Upper lobe of right lung (tissue), 1 donor: ENCODE measurements around the gene AKT1. TPM values are rescaled to one million over a fixed set of nuclear protein-coding genes. Genes with fewer than 3 reads are reported as not detected.

ENCODE experiments used
- ATAC-seq: fragments of 200-7000 bp; cut with Tn5 transposase; one replicate; pipeline ENCODE4 v1.9.1; 2020; ENCODE audit warnings: mild to moderate bottlenecking, moderate library complexity
- DNase-seq: peaks from one replicate; pipeline ENCODE4 v3.0.0-alpha.2; 2020
- H3K27ac ChIP-seq: fragments of 200-600 bp; one replicate; pipeline ENCODE4 v1.8.0; 2022
- H3K27me3 ChIP-seq: fragments of 200-600 bp; one replicate; pipeline ENCODE4 v1.8.0; 2022; ENCODE audit warnings: mild to moderate bottlenecking
- H3K36me3 ChIP-seq: fragments of 200-600 bp; one replicate; pipeline ENCODE4 v1.8.0; 2022
- H3K4me1 ChIP-seq: fragments of 200-600 bp; one replicate; pipeline ENCODE4 v1.8.0; 2022
- H3K4me3 ChIP-seq: fragments of 200-600 bp; one replicate; pipeline ENCODE4 v1.8.0; 2022; ENCODE audit warnings: mild to moderate bottlenecking
- H3K9me3 ChIP-seq: fragments of 200-600 bp; one replicate; pipeline ENCODE4 v1.8.0; 2022
- intact Hi-C: fragments of 100-400 bp; cut with DNase I; formaldehyde crosslinking; loops from one replicate; pipeline ENCODE4 v1.11.0; 2022
- total RNA-seq: library from RNA; stranded (reverse); fragmentation: NEBNext Ultra II Directional; extraction: Animal tissue kit (Norgen Biotek cat#: 25700); gene quantifications from one replicate; pipeline ENCODE4 v1.2.1, GENCODE V29; 2021
- TF ChIP-seq, protein P1 (sequence below): fragments of 200-600 bp; IDR thresholded peaks from one replicate; pipeline ENCODE4 v1.8.0; 2022; ENCODE audit warnings: antibody characterized with exemption
- donor health status: DM: no; HTN: yes; CAD: no; lungs with severe emphysema.

The AKT1 gene
- total RNA-seq, 1 donor from 2014 or later: 174 TPM

DNA sequence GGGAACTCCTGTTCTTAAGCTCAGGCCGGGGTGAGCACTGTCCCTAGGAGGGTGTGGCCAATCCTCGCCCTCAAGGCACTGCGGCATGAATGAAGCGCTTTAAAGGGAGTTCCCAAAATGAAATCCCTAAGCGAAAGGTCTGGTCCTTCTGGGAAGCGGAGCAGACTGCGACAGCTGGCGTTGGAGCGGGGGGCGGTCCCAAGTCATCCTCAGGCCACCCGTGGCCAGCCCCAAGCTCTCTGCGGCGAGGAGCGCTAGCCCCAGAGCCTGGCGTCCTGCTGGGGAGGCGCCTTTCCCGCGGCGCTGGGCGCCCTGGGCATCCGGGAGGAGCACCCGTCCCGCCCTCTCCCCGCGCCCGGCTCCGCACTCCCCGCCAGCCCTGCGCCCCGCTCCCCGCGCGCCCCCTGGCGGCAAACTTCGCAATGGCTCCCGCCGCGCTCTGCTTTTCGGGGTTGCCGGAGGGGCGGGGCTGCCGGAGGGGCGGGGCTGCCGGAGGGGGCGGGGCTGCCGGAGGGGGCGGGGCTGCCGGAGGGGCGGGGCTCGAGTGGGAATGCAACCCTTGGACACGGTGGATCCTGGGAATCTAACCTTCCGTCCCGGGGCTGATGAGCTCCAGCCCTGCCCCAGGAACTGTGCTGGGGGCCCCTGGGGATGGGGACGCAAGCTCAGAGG is 30.8 kb upstream of the AKT1 start:
- ATAC-seq: peak; percentile 96
- H3K27ac ChIP-seq: no peak overlapping the region
- TF ChIP-seq, protein P1, sequence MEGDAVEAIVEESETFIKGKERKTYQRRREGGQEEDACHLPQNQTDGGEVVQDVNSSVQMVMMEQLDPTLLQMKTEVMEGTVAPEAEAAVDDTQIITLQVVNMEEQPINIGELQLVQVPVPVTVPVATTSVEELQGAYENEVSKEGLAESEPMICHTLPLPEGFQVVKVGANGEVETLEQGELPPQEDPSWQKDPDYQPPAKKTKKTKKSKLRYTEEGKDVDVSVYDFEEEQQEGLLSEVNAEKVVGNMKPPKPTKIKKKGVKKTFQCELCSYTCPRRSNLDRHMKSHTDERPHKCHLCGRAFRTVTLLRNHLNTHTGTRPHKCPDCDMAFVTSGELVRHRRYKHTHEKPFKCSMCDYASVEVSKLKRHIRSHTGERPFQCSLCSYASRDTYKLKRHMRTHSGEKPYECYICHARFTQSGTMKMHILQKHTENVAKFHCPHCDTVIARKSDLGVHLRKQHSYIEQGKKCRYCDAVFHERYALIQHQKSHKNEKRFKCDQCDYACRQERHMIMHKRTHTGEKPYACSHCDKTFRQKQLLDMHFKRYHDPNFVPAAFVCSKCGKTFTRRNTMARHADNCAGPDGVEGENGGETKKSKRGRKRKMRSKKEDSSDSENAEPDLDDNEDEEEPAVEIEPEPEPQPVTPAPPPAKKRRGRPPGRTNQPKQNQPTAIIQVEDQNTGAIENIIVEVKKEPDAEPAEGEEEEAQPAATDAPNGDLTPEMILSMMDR: peak; percentile 69
- H3K4me1 ChIP-seq: peaks cover 16% of the 10 kb centered on the region
- H3K9me3 ChIP-seq: no peaks in the 10 kb centered on the region
- no peaks in the 10 kb centered on the region for H3K27me3 ChIP-seq
- H3K4me3 ChIP-seq: peak overlapping the region; percentile 64
- H3K36me3 ChIP-seq: no peaks in the 10 kb centered on the region
- DNase-seq: peak; percentile 96
- intact Hi-C loops: no loop called here

DNA sequence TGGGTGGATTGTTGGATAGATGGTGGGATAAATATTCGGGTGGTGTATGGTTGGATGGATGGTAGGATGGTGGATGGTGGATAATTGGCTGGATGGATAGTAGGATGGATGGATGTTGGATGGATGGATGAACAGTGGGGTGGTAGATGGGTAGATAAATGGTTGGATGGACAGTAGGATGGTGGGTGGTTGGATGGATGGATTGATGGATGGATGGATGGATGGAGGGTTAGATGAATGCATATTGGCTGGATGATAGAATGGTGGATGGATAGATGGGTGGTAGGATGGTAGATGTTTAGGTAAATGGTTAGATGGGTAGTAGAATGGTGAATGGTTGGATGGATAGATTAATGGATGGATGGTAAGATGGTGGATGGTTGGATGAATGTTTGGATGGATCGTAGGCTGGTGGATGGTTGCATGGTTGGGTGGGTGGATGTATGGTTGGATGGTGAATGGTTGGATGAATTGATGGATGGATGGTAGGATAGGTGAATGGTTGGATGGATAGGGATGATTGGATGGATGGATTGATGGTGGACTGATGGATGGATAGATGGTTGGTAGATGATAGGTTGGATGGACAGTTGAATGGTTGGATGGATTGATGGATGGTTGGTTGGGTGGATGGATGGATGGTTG is 28.9 kb upstream of the AKT1 start:
- Histone ChIP-seq H3K27ac (no peak overlapping the region), H3K4me1 (peaks cover 16% of the 10 kb centered on the region), H3K4me3 (no peak overlapping the region), H3K27me3 (no peaks in the 10 kb centered on the region), H3K36me3 (no peaks in the 10 kb centered on the region), H3K9me3 (no peaks in the 10 kb centered on the region)
- no peak for DNase-seq
- no peak for ATAC-seq
- intact Hi-C loops: no loop called here
- TF ChIP-seq, protein P1: no peak

DNA sequence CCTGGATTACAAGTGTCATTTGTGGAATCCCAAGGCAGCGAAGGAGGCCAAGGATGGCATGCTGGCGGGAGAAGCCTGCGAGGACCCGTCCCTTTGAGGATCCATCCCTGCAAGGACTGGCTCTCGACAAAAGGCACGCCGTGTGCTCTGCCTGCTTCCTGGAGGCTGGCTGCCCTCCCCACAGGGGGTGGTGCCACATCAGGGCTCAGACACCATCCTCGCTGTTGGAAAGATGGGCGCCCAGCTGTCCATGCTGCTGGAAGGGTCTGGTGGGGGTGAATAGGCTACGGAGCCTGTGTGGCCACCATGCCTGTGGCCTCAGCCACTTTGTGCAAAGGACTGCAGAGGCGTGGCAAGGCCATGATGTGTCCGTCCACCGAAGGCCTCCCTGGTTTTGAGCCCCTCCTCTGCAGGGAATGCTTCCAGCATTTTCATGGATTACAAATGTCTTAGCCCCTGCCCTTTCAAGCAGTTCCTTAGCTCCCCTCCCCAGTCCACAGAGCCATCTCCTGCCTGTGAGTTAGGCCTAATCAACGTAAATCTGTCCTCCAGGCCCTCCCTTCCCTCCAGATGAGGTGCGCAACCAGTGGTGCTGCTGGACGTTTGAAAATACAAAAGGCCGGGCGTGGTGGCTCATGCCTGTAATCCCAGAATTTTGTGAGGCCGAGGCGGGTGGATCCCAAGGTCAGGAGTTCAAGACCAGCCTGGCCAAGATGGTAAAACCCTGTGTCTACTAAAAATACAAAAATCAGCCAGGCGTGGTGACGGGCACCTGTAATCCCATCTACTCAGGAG is 27.5 kb upstream of the AKT1 start:
- H3K36me3 ChIP-seq: no peaks in the 10 kb centered on the region
- no peaks in the 10 kb centered on the region for H3K9me3 ChIP-seq
- peaks cover 16% of the 10 kb centered on the region for H3K4me1 ChIP-seq
- intact Hi-C loops: no loop called here
- ATAC-seq (no peak), DNase-seq (peak; percentile 56)
- H3K4me3 ChIP-seq: no peak overlapping the region
- H3K27ac ChIP-seq: no peak overlapping the region
- TF ChIP-seq, protein P1: no peak
- H3K27me3 ChIP-seq: no peaks in the 10 kb centered on the region

DNA sequence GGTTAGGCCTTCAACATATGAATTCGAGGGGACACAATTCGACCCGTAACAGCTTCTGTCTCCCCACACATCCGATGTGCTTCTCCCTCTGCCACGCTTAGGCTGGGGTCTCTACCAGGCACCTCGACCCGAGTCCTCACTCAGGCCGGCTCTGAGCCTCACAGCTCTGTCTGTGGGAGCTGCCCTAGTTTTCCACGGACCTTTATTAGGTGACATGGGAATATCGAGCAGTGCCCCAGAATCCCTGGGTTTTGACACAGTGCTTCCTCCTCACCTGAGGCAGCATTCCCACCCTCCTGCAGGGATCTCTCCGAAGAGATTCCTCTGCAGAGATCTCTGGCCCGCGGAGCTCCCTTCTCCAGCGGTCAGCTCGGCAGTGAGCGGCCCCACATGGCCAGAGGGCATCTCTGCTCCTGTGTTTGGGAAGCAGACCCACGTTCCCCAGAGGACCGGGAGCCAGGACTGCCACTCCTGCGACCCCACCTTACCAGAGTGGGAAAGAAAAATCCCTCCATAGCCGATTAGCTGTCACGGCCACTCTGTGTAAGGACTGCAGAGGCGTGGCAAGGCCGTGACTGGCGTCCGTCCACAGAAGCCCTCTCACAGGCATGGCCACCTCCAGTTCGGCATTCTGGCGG is 26.5 kb upstream of the AKT1 start:
- ATAC-seq (no peak), DNase-seq (peak; percentile 61)
- TF ChIP-seq, protein P1: no peak
- no peak overlapping the region for H3K4me3 ChIP-seq
- peaks cover 15% of the 10 kb centered on the region for H3K4me1 ChIP-seq
- intact Hi-C loops: no loop called here
- no peaks in the 10 kb centered on the region for H3K36me3 ChIP-seq
- no peak overlapping the region for H3K27ac ChIP-seq
- H3K27me3 ChIP-seq: no peaks in the 10 kb centered on the region
- H3K9me3 ChIP-seq: no peaks in the 10 kb centered on the region

DNA sequence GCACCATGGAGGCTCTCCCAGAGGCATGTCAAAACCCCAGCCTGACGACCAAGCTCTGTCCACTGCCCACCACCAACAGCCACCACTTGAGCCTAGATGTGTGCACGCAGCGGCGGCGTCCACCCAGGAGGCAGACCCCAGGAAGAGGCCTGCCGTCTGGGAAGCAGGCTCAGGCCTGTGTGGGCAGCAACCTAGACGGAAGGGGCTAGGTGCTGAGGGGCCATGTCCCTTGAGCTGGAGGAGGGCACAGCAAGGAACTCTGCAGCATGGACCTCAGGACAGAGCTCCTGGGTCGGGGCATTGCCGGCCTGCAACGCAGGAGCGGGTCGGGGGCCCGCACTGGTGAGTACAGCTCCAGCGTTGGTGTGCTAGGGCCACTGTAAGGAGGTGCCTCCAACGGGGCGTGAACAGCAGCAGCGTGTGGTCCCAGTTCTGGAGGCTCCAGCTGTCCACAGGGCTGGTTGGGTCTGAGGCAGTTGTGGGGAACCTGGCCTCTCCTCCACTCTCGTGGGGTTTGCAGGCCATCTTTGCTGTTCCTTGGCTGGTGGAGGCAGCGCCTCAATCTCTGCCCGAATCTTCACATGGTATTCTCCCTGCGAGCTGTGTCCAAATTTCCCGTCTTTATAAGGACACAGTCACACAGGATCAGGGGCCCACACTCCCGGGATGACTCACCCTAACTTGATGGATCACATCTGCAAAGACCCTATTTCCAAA is 25.8 kb upstream of the AKT1 start:
- DNase-seq (peak; percentile 66), ATAC-seq (no peak)
- no peaks in the 10 kb centered on the region for H3K36me3 ChIP-seq
- TF ChIP-seq, protein P1: no peak
- intact Hi-C loops: no loop called here
- no peaks in the 10 kb centered on the region for H3K27me3 ChIP-seq
- no peaks in the 10 kb centered on the region for H3K9me3 ChIP-seq
- no peak overlapping the region for H3K27ac ChIP-seq
- no peak overlapping the region for H3K4me3 ChIP-seq
- H3K4me1 ChIP-seq: peaks cover 17% of the 10 kb centered on the region
